Thoracic aorta (tissue), 2 donors: ENCODE measurements around the gene KCNA3. TPM values are rescaled to one million over a fixed set of nuclear protein-coding genes. Genes with fewer than 3 reads are reported as not detected.

ENCODE experiments used
- ATAC-seq: fragments of 150-250 bp; one replicate; pipeline ENCODE4 v1.8.0; 2017; ENCODE audit warnings: low read depth; ENCODE audit not compliant: insufficient number of reproducible peaks, low FRiP score
- DNase-seq: peaks from one replicate; pipeline ENCODE4 v3.0.0-alpha.2; 2020; ENCODE audit warnings: low spot score
- H3K27ac ChIP-seq, 2 donors: fragments of 200-600 bp; sonication (generic); 1 replicate in 1 of 2; 2 replicates in 1 of 2; pipeline ENCODE4 v1.5.1; 2016; ENCODE audit warnings: mild to moderate bottlenecking in 2 of 2, moderate library complexity in 2 of 2
- H3K27me3 ChIP-seq: fragments of 200-600 bp; sonication (generic); replicated peaks from 2 replicates; pipeline ENCODE4 v1.6.0; 2016; ENCODE audit warnings: mild to moderate bottlenecking; ENCODE audit not compliant: insufficient read depth
- H3K36me3 ChIP-seq: fragments of 200-600 bp; sonication (generic); one replicate; pipeline ENCODE4 v1.5.1; 2016
- H3K4me1 ChIP-seq, 2 donors: fragments of 200-600 bp; sonication (generic); 1 replicate in 1 of 2; 2 replicates in 1 of 2; pipeline versions ENCODE4 v1.5.1 to v1.6.0; 2016; ENCODE audit warnings: low read depth in 2 of 2, mild to moderate bottlenecking in 1 of 2; ENCODE audit not compliant: control insufficient read depth in 1 of 2
- H3K4me3 ChIP-seq: fragments of 200-600 bp; sonication (generic); 2 replicates; pipeline ENCODE4 v1.5.1; 2016; ENCODE audit warnings: mild to moderate bottlenecking
- H3K9me3 ChIP-seq: fragments of 200-600 bp; sonication (generic); 2 replicates; pipeline ENCODE4 v1.5.1; 2016
- total RNA-seq, 2 donors: library from RNA; depleted of rRNA; stranded (reverse); fragments of >200 nt; gene quantifications; one replicate each; pipeline versions ENCODE4 v1.1.0 to v1.2.3, GENCODE V29; 2016
- TF ChIP-seq, protein P1 (sequence below): fragments of 200-600 bp; sonication (generic); IDR thresholded peaks from one replicate; pipeline ENCODE4 v1.5.1; 2019; ENCODE audit warnings: antibody characterized with exemption

The KCNA3 gene
- total RNA-seq = 1 to 10 TPM; 1.8 to 3.9 TPM

GRCh38 chr1:110674337-110675059, at the start of gene KCNA3:
Gene KCNA3 (minus strand): TSS chr1:110674940. CDS start chr1:110674809, 131 bp downstream.
- TF ChIP-seq, protein P1, sequence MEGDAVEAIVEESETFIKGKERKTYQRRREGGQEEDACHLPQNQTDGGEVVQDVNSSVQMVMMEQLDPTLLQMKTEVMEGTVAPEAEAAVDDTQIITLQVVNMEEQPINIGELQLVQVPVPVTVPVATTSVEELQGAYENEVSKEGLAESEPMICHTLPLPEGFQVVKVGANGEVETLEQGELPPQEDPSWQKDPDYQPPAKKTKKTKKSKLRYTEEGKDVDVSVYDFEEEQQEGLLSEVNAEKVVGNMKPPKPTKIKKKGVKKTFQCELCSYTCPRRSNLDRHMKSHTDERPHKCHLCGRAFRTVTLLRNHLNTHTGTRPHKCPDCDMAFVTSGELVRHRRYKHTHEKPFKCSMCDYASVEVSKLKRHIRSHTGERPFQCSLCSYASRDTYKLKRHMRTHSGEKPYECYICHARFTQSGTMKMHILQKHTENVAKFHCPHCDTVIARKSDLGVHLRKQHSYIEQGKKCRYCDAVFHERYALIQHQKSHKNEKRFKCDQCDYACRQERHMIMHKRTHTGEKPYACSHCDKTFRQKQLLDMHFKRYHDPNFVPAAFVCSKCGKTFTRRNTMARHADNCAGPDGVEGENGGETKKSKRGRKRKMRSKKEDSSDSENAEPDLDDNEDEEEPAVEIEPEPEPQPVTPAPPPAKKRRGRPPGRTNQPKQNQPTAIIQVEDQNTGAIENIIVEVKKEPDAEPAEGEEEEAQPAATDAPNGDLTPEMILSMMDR = no peak
- peaks cover 6% of the 10 kb centered on the region for H3K27me3 ChIP-seq
- no peak within 1 kb of the TSS for H3K27ac ChIP-seq
- ATAC-seq = no peak
- H3K9me3 ChIP-seq = no peaks in the 10 kb centered on the region
- H3K36me3 ChIP-seq = no peaks in the 10 kb centered on the region
- no peak for DNase-seq
- peak within 1 kb of the TSS; percentile 68 for H3K4me3 ChIP-seq
- peaks cover 0 to 13% of the 10 kb centered on the region in 2 donors for H3K4me1 ChIP-seq

DNA sequence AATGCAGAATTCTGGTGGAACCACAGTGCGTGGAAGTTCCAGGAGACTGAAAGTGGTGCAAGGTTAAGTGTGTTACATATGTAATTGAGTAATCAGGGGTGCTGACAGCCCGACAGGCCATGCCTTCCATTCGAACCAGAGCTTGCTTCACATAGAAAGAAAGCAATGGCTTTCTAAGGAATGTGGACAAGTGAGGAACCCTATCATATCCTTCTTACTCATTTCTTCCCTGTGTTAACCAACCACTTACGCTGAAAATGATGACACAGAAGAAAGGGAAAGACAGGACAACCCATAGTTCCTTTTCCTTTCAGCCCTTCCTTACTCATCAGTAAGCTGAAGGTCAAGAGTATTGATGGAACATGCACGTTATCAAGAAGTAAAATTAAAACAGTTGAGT, 48.1 kb upstream of the KCNA3 start:
- Histone ChIP-seq H3K9me3 (no peaks in the 10 kb centered on the region), H3K36me3 (no peaks in the 10 kb centered on the region), H3K27me3 (no peaks in the 10 kb centered on the region), H3K4me3 (no peak overlapping the region), H3K4me1 (no peaks in the 10 kb centered on the region), H3K27ac (no peak overlapping the region)
- ATAC-seq (no peak), DNase-seq (no peak)
- TF ChIP-seq, protein P1 = no peak

GRCh38 chr1:110719908-110720307, 45.2 kb upstream of the KCNA3 start:
- TF ChIP-seq, protein P1 = no peak
- no peak for ATAC-seq

GRCh38 chr1:110718452-110718851, 43.7 kb upstream of the KCNA3 start:
- no peak for ATAC-seq
- TF ChIP-seq, protein P1 = no peak
- no peaks in the 10 kb centered on the region for H3K9me3 ChIP-seq
- no peak overlapping the region for H3K27ac ChIP-seq
- no peaks in the 10 kb centered on the region for H3K4me1 ChIP-seq
- H3K27me3 ChIP-seq = no peaks in the 10 kb centered on the region
- H3K4me3 ChIP-seq = no peak overlapping the region
- DNase-seq = no peak
- H3K36me3 ChIP-seq = no peaks in the 10 kb centered on the region

More at GRCh38 chr1:110719908-110720307, 45.2 kb upstream of the KCNA3 start:
- H3K27me3 ChIP-seq = no peaks in the 10 kb centered on the region
- no peak overlapping the region for H3K4me3 ChIP-seq
- no peaks in the 10 kb centered on the region for H3K4me1 ChIP-seq
- no peak for DNase-seq
- H3K27ac ChIP-seq = no peak overlapping the region
- no peaks in the 10 kb centered on the region for H3K9me3 ChIP-seq
- H3K36me3 ChIP-seq = no peaks in the 10 kb centered on the region

- Histone ChIP-seq H3K27me3 (no peaks in the 10 kb centered on the region), H3K4me1 (no peaks in the 10 kb centered on the region), H3K36me3 (no peaks in the 10 kb centered on the region), H3K27ac (no peak overlapping the region), H3K9me3 (no peaks in the 10 kb centered on the region), H3K4me3 (no peak overlapping the region)
- TF ChIP-seq, protein P1 = no peak
- DNase-seq (no peak), ATAC-seq (no peak)
These were observed 42.4 kb upstream of the KCNA3 start for GRCh38 chr1:110717179-110717578.
